Prostate gland (tissue), 2 donors: ENCODE results near the gene FCRLA.
A peak's percentile ranks its signal among the peaks of the same experiment; 100 is the strongest.

ENCODE experiments used
- CTCF ChIP-seq, 4 experiments: fragments of 200-600 bp in 2 of 4; fragments of 450-650 bp in 2 of 4; sonication (generic) in 2 of 4; IDR thresholded peaks; 1 replicate in 3 of 4; 2 replicates in 1 of 4; pipeline ENCODE4 v1.5.1; 2016 to 2019; ENCODE audit warnings: antibody characterized with exemption in 4 of 4, mild to moderate bottlenecking in 2 of 4, moderate library complexity in 2 of 4
- POLR2AphosphoS5 ChIP-seq: sonication (generic); formaldehyde crosslinking; IDR thresholded peaks from one replicate; pipeline ENCODE4 v1.6.1; 2017; ENCODE audit warnings: antibody characterized with exemption

- peak in 1 of 4 experiments; percentile 4 for TF ChIP-seq CTCF (IDR thresholded peaks at IDR 0.05)
- peak; percentile 87 for TF ChIP-seq POLR2AphosphoS5
These were observed 42.7 kb downstream of the FCRLA start, which contains the start of gene DUSP12 for GRCh38 chr1:161749509-161750407.
